Measurements from ENCODE around the gene GRIA4.

- TF ChIP-seq CTCF (IDR thresholded peaks at IDR 0.05; ENCODE audit: low read depth, low read length, missing input control) (no peak), RAD21 (IDR thresholded peaks at IDR 0.05) (no peak), YY1 (IDR thresholded peaks at IDR 0.05) (no peak), FOXA1 (IDR thresholded peaks at IDR 0.05) (no peak), EGR1 (IDR thresholded peaks at IDR 0.05; ENCODE audit: low read depth in 2 of 2) (no peak), HNF4A (conservative IDR thresholded peaks at IDR 0.05) (no peak), GABPA (IDR thresholded peaks at IDR 0.05 in 1 of 2, conservative IDR thresholded peaks at IDR 0.05 in 1 of 2) (no peak), MAX (IDR thresholded peaks at IDR 0.05) (no peak), ATF3 (IDR thresholded peaks at IDR 0.05) (no peak), REST (IDR thresholded peaks at IDR 0.05) (no peak), HNF4G (IDR thresholded peaks at IDR 0.05) (no peak), ZBTB33 (IDR thresholded peaks at IDR 0.05) (no peak), NR2F2 (IDR thresholded peaks at IDR 0.05) (no peak)
Observed at GRCh38 chr11:105991888-105992287, 382.0 kb downstream of the GRIA4 start.

Data from liver (tissue), 3 donors.